OCI-M2 (cell line): ENCODE measurements around the gene NDUFB7.

ENCODE experiments used
- DNase-seq: peaks from one replicate; lab custom pipeline; 2025; ENCODE audit not compliant: unreplicated experiment; lab: John Stamatoyannopoulos, UW

The NDUFB7 gene

GRCh38 chr19:14525729-14526128 lies 46.1 kb downstream of the NDUFB7 start:
- no peak for DNase-seq

GRCh38 chr19:14520543-14520942 lies 51.3 kb downstream of the NDUFB7 start:
- DNase-seq, result no peak

- no peak for DNase-seq
Observed at GRCh38 chr19:14519860-14520407, 51.9 kb downstream of the NDUFB7 start.

- no peak for DNase-seq
Observed at GRCh38 chr19:14519245-14519859, 52.5 kb downstream of the NDUFB7 start.

DNA sequence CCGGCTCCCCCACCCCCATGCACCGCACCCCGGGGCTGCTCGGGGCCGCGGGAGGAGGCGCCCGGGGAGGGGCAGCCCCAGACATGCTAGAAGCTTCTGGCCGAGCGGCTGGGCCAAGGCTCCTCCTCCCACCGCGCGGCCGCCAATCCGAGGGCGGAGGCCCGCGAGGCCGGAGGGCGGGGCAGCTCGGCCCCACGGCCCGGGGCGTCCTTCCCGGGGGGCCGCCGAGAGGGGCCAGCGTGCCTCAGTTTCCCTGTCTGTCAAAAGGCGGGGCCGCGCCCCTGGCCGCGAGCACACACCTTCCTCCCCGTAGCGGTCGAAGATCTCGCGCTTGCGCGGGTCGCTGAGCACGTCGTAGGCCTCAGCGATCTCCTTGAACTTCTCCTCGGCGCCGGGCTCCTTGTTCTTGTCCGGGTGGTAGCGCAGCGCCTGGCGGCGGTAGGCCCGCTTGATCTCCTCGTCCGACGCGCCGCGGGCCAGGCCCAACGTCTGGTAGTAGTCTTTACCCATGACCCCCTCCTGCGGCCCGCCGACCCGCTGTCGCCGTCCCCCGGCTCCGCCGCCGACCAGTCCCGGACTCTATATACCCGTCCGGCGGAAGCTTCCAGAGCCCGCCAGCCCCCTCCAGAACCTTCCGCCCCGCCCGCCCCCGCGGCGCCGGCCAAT lies 53.9 kb downstream of the NDUFB7 start, which contains the start of gene DNAJB1:
Gene DNAJB1 (minus strand): TSS at position 558 of the 666 bp plus-strand sequence. CDS start 48 bp downstream, at position 510.
- no peak for DNase-seq

- DNase-seq, result no peak
Observed at GRCh38 chr19:14517446-14517839, 54.4 kb downstream of the NDUFB7 start.

GRCh38 chr19:14516746-14517438 lies 55.0 kb downstream of the NDUFB7 start:
- no peak for DNase-seq
